Stimulated activated naive CD8-positive, alpha-beta T cell treated with anti-CD3 and anti-CD28 coated beads, Interleukin-15, Interleukin-2, amounts not matched to agents 100 ng/mL and 50 ng/mL, for 24 hours (primary cell): ENCODE data around the gene CDV3.
"Not testable (repeated sequence)": the region's sequence is repeated elsewhere in the genome, so short reads cannot be mapped to it uniquely, and the experiment has no call there.

ENCODE experiments used
- H3K27ac Mint-ChIP-seq: one replicate; pipeline ENCODE4 v1.8.0; 2021; ENCODE audit warnings: mild to moderate bottlenecking, mixed read lengths
- H3K27me3 Mint-ChIP-seq: one replicate; pipeline ENCODE4 v1.8.0; 2021; ENCODE audit warnings: mixed read lengths
- H3K36me3 Mint-ChIP-seq: one replicate; pipeline ENCODE4 v1.8.0; 2021; ENCODE audit warnings: low read depth, mixed read lengths
- H3K4me1 Mint-ChIP-seq: one replicate; pipeline ENCODE4 v1.8.0; 2021; ENCODE audit warnings: low read depth, mixed read lengths
- H3K4me3 Mint-ChIP-seq: one replicate; pipeline ENCODE4 v1.8.0; 2021; ENCODE audit warnings: mild to moderate bottlenecking, mixed read lengths
- H3K9me3 Mint-ChIP-seq: one replicate; pipeline ENCODE4 v1.8.0; 2021; ENCODE audit warnings: mixed read lengths

CDV3 gene

GRCh38 chr3:133548090-133548489 lies 25.4 kb upstream of the CDV3 start:
- H3K4me3 Mint-ChIP-seq: no peak overlapping the region
- no peak overlapping the region for H3K27ac Mint-ChIP-seq
- H3K36me3 Mint-ChIP-seq: no peaks in the 10 kb centered on the region
- no peaks in the 10 kb centered on the region for H3K4me1 Mint-ChIP-seq
- no peaks in the 10 kb centered on the region for H3K27me3 Mint-ChIP-seq
- no peaks in the 10 kb centered on the region for H3K9me3 Mint-ChIP-seq

GRCh38 chr3:133549565-133549964 lies 23.9 kb upstream of the CDV3 start:
- Mint-ChIP-seq H3K9me3 (no peaks in the 10 kb centered on the region), H3K27ac (no peak overlapping the region), H3K4me3 (no peak overlapping the region), H3K27me3 (no peaks in the 10 kb centered on the region), H3K4me1 (no peaks in the 10 kb centered on the region), H3K36me3 (no peaks in the 10 kb centered on the region)

DNA sequence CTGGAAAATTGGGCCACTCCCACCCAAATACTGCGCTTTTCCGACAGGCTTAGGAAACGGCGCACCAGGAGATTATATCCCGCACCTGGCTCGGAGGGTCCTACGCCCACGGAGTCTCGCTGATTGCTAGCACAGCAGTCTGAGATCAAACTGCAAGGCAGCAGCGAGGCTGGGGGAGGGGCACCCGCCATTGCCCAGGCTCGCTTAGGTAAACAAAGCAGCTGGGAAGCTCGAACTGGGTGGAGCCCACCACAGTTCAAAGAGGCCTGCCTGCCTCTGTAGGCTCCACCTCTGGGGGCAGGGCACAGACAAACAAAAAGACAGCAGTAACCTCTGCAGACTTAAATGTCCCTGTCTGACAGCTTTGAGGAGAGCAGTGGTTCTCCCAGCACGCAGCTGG lies 21.9 kb upstream of the CDV3 start:
- not testable (repeated sequence) for H3K36me3 Mint-ChIP-seq, H3K27me3 Mint-ChIP-seq, H3K4me1 Mint-ChIP-seq, H3K27ac Mint-ChIP-seq, H3K9me3 Mint-ChIP-seq, H3K4me3 Mint-ChIP-seq

GRCh38 chr3:133561679-133562078 lies 11.8 kb upstream of the CDV3 start:
- no peaks in the 10 kb centered on the region for H3K27me3 Mint-ChIP-seq
- no peaks in the 10 kb centered on the region for H3K36me3 Mint-ChIP-seq
- no peak overlapping the region for H3K27ac Mint-ChIP-seq
- peaks cover 9% of the 10 kb centered on the region for H3K9me3 Mint-ChIP-seq
- no peaks in the 10 kb centered on the region for H3K4me1 Mint-ChIP-seq
- H3K4me3 Mint-ChIP-seq: no peak overlapping the region

- Mint-ChIP-seq H3K27me3 (no peaks in the 10 kb centered on the region), H3K4me1 (no peaks in the 10 kb centered on the region), H3K36me3 (no peaks in the 10 kb centered on the region), H3K9me3 (peaks cover 9% of the 10 kb centered on the region), H3K4me3 (no peak overlapping the region), H3K27ac (no peak overlapping the region)
These were observed 11.1 kb upstream of the CDV3 start for GRCh38 chr3:133562376-133562775.

GRCh38 chr3:133563186-133563591 lies 10.3 kb upstream of the CDV3 start:
- Mint-ChIP-seq H3K4me1 (no peaks in the 10 kb centered on the region), H3K4me3 (no peak overlapping the region), H3K9me3 (peaks cover 9% of the 10 kb centered on the region), H3K36me3 (no peaks in the 10 kb centered on the region), H3K27me3 (no peaks in the 10 kb centered on the region), H3K27ac (no peak overlapping the region)

GRCh38 chr3:133563816-133564215 lies 9.7 kb upstream of the CDV3 start:
- Mint-ChIP-seq H3K4me3 (no peak overlapping the region), H3K4me1 (no peaks in the 10 kb centered on the region), H3K36me3 (no peaks in the 10 kb centered on the region), H3K27me3 (no peaks in the 10 kb centered on the region), H3K27ac (no peak overlapping the region), H3K9me3 (peaks cover 2% of the 10 kb centered on the region)

DNA sequence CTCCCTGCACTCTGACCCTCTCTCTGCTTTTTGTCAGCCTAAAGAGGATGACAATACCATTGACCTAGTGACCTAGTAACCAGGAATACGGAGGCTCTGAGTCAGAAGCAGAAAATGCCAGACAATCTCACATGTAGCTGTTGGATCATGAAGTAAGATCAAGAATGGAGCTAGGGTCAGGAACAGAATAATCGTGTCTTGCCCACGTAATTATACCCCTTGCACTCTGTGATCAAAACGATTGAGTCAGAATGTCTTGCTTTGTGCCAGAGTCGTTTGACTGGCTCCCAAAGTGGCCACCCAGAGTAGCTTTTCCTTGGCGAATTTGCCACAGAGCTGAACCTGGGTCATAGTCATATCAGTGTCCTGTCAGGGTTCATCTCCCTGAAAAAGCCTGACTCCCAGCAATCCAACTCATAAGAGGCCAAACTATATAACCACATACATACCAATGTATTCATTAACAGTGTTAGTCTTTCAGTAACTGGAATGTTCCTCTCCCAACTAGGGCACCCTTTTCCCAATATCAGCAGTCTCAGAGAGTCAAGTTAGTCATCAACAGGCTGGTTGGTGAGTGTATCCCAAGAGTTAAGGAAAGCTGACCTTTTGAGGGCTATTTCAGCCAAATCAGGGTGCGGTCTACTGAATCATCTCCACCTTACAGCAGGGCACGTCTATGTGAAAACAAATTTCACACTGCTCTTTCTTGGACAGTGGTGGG lies 5.0 kb upstream of the CDV3 start:
- Mint-ChIP-seq H3K9me3 (no peaks in the 10 kb centered on the region), H3K27ac (no peak overlapping the region), H3K4me3 (no peak overlapping the region), H3K4me1 (peaks cover 37% of the 10 kb centered on the region), H3K36me3 (no peaks in the 10 kb centered on the region), H3K27me3 (no peaks in the 10 kb centered on the region)

DNA sequence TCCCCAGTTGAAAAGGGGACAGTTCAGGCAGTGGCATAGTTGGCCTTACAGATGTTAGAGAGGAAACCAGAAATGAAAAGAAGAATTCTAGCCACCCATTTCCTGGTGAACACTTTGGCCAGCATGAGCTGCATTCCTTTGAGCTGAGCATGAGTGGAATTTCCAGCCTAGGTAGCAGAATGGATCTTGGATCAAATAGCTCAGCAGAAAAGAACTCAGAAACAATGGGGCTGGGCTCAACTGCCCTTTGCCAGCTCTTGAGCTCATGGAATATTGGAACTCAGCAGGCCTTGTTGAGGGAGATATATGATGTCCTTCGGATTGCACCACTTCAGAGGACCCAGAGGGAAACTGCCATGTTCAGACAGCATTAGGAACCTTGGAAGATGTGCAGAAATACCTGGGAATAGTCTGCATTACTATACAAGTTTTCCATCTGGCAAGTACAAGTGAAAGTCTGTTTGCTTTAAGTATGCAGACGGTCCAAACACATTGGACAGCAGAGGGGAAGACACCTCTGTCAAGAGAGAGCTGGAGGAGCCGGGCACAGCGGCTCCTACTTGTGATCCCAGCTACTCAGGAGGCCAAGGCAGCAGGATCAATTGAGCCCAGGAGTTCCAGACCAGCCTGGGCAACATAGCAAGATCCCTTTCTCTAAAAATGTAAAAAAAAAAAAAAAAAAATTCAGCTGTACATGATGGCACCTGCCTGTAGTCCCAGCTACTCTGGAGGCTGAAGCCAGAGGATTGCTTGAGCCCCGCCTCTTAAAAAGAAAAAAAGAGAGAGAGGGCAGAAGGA lies 3.1 kb upstream of the CDV3 start:
- Mint-ChIP-seq H3K27ac (no peak overlapping the region), H3K4me1 (peaks cover 44% of the 10 kb centered on the region), H3K9me3 (no peaks in the 10 kb centered on the region), H3K4me3 (no peak overlapping the region), H3K36me3 (peaks cover 10% of the 10 kb centered on the region), H3K27me3 (no peaks in the 10 kb centered on the region)

DNA sequence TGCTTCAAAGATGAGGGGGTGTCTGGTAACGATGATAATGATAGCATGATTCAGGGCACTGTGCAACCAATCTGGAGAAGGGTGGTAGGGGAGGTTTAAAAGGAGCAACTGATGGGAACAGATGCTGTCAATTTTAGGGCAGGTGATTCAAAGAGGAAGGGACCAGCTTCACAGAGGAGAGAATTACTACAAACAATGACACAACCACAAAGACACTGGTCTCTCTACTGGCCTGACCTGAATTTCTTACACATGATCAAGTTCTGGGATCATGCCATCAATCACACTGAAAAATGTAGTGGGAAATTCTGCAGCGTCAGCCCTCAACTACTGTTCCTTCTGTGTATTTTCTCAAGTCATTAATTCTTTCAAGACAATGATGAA lies 2.6 kb upstream of the CDV3 start:
- Mint-ChIP-seq H3K9me3 (no peaks in the 10 kb centered on the region), H3K4me3 (no peak overlapping the region), H3K27me3 (no peaks in the 10 kb centered on the region), H3K36me3 (peaks cover 16% of the 10 kb centered on the region), H3K27ac (no peak overlapping the region), H3K4me1 (peaks cover 50% of the 10 kb centered on the region)

DNA sequence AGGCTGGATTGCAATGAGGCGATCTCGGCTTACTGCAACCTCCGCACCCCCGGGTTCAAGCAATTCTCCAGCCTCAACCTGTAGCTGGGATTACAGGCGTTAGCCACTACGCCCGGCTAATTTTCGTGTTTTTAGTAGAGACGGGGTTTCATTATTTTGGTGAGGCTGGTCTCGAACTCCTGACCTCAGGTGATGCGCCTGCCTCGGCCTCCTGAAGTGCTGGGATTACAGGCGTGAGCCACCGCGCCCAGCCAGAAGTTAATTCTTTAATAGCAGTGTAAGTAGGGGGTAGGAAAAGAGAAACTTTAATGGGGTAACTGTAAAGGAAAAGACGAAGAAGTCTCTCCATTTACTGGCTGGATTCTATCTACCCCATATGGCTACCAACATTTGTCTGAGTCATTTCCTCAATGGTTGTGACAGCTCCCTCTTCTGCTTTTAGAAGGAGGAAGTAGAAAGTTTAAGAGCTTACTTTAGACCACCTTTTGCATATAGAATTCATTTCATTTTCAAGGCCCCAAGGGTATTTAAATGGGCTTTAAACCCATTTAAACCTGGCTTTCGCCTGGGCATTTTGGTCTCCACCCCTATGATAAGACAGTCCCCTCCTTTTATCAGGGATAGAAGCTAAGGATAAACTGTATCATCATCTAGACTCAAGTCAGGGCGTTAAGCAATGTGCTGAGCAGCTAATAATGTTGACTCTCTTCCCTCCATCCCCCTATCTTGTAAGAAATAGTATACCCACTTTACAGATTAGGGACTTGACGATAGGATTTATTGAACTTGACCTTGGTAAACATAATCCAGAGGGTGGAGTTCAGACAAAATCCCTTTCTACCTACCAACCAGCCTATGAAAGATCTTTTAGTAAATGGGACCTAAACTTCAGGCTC lies 1.1 kb upstream of the CDV3 start:
- peak overlapping the region; percentile 94 for H3K27ac Mint-ChIP-seq
- H3K4me3 Mint-ChIP-seq: peak overlapping the region; percentile 83
- peaks cover 64% of the 10 kb centered on the region for H3K4me1 Mint-ChIP-seq
- no peaks in the 10 kb centered on the region for H3K9me3 Mint-ChIP-seq
- peaks cover 30% of the 10 kb centered on the region for H3K36me3 Mint-ChIP-seq
- no peaks in the 10 kb centered on the region for H3K27me3 Mint-ChIP-seq

- peak overlapping the region; percentile 94 for H3K27ac Mint-ChIP-seq
- no peaks in the 10 kb centered on the region for H3K9me3 Mint-ChIP-seq
- peaks cover 37% of the 10 kb centered on the region for H3K36me3 Mint-ChIP-seq
- peaks cover 72% of the 10 kb centered on the region for H3K4me1 Mint-ChIP-seq
- no peaks in the 10 kb centered on the region for H3K27me3 Mint-ChIP-seq
- peak overlapping the region; percentile 83 for H3K4me3 Mint-ChIP-seq
These were observed 345 bp upstream of the CDV3 start for GRCh38 chr3:133573054-133573628.

DNA sequence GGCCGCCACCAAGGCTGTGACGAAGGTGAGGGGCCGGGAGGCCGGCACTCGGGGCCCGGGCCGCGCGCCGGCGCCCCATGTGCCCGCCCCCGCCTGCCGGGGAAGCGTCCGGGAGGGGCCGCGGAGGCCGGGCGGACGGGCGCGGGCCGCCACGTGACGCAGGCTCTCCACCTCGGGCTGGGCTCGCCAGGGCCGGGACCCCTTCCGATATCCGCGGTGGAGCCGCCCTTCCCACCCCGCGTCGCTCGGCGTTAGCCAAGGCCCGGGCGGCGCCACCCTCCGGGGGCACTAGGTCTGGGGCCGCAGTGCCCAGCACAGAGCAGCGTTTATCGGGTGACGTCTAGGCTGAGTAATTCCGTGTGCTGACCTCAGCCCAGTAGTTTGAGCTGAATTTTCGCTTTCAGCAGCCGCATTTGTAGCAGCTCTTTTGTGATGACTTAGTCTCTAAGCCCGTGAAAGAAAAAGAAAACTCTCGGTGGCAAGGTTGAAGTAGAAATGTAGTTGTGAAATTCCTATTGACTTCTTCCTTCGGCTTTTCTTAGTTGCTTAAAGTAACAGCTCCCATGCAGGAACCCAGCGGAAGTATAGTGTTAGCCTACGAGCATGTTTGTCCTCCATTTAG lies 885 bp downstream of the CDV3 start:
- Mint-ChIP-seq H3K27me3 (no peaks in the 10 kb centered on the region), H3K27ac (peak overlapping the region; percentile 94), H3K4me1 (peaks cover 83% of the 10 kb centered on the region), H3K9me3 (no peaks in the 10 kb centered on the region), H3K36me3 (peaks cover 49% of the 10 kb centered on the region), H3K4me3 (peak overlapping the region; percentile 93)

DNA sequence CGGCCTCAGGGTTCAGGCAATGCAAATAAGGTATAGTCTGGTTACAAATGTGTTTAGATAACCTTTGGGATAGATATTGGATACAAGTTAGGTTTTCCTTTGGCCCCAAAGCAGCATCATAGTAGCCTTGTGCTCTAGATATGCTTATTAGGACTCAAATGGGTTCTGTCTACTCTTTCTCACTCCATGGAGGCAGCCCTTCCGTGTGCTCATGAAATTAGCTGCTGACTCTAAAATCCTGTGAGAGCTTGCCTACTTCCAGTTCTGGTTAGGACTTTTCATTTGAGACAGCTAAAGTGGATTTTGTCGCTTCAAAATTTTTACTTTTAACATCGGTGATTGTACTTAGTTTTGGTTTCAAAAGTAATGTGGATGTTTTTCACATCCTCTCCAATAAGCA lies 1.6 kb downstream of the CDV3 start:
- Mint-ChIP-seq H3K9me3 (no peaks in the 10 kb centered on the region), H3K27ac (peak overlapping the region; percentile 94), H3K4me3 (peak overlapping the region; percentile 93), H3K4me1 (peaks cover 81% of the 10 kb centered on the region), H3K27me3 (no peaks in the 10 kb centered on the region), H3K36me3 (peaks cover 53% of the 10 kb centered on the region)
